GM23338 (cell line): ENCODE data around the gene HNF1B. TPM values are rescaled to one million over a fixed set of nuclear protein-coding genes. Genes with fewer than 3 reads are reported as not detected.

Experiments used
- ATAC-seq: fragments of 200-7000 bp; cut with Tn5 transposase; 3 replicates; pipeline ENCODE4 v1.9.1; 2020
- DNase-seq: peaks from one replicate; pipeline ENCODE4 v3.0.0-alpha.2; 2015; ENCODE audit warnings: low spot score
- H2AFZ ChIP-seq: fragments of 200-600 bp; sonication (generic); 2 replicates; pipeline ENCODE4 v1.8.0; 2016; ENCODE audit warnings: antibody characterized with exemption, mild to moderate bottlenecking, moderate library complexity
- H3F3A ChIP-seq: fragments of 200-600 bp; sonication (generic); replicated peaks from 2 replicates; pipeline ENCODE4 v1.8.0; 2017; ENCODE audit warnings: antibody characterized with exemption, mixed run types, low read depth
- H3K27ac ChIP-seq: fragments of 200-600 bp; sonication (generic); 2 replicates; pipeline ENCODE4 v1.6.1; 2016; ENCODE audit warnings: low read depth
- H3K27me3 ChIP-seq: fragments of 200-600 bp; sonication (generic); 2 replicates; pipeline ENCODE4 v1.8.0; 2016; ENCODE audit warnings: mild to moderate bottlenecking, mixed run types, moderate library complexity; ENCODE audit not compliant: insufficient read depth
- H3K36me3 ChIP-seq: fragments of 200-600 bp; sonication (generic); 2 replicates; pipeline ENCODE4 v1.8.0; 2016; ENCODE audit warnings: mild to moderate bottlenecking; ENCODE audit not compliant: insufficient read depth
- H3K4me1 ChIP-seq: fragments of 200-600 bp; sonication (generic); 2 replicates; pipeline ENCODE4 v1.8.0; 2016; ENCODE audit warnings: mild to moderate bottlenecking, moderate library complexity; ENCODE audit not compliant: insufficient read depth
- H3K4me2 ChIP-seq: fragments of 200-600 bp; sonication (generic); 2 replicates; pipeline ENCODE4 v1.7.1; 2017; ENCODE audit warnings: mixed run types
- H3K4me3 ChIP-seq: fragments of 200-600 bp; sonication (generic); 2 replicates; pipeline ENCODE4 v1.6.1; 2016; ENCODE audit warnings: mixed run types
- H3K79me2 ChIP-seq: fragments of 200-600 bp; sonication (generic); replicated peaks from 2 replicates; pipeline ENCODE4 v1.8.0; 2017; ENCODE audit warnings: mild to moderate bottlenecking; ENCODE audit not compliant: insufficient read depth
- H3K9me2 ChIP-seq: fragments of 200-600 bp; sonication (generic); 2 replicates; pipeline ENCODE4 v1.8.0; 2017; ENCODE audit not compliant: insufficient read depth
- H4K20me1 ChIP-seq: fragments of 200-600 bp; sonication (generic); replicated peaks from 2 replicates; pipeline ENCODE4 v1.8.0; 2017; ENCODE audit warnings: mild to moderate bottlenecking; ENCODE audit not compliant: insufficient read depth
- H3K27ac Mint-ChIP-seq: 2 replicates; pipeline ENCODE4 v1.8.0; 2020; ENCODE audit warnings: inconsistent platforms, mild to moderate bottlenecking, moderate library complexity, mixed read lengths
- H3K27me3 Mint-ChIP-seq: 3 replicates; pipeline ENCODE4 v1.8.0; 2022; ENCODE audit warnings: low read depth, mild to moderate bottlenecking, moderate library complexity, mixed read lengths, inconsistent platforms; ENCODE audit not compliant: insufficient read depth, poor library complexity
- H3K36me3 Mint-ChIP-seq: 3 replicates; pipeline ENCODE4 v1.8.0; 2021; ENCODE audit warnings: low read depth, mild to moderate bottlenecking, inconsistent platforms, moderate library complexity, mixed read lengths
- H3K4me1 Mint-ChIP-seq: 3 replicates; pipeline ENCODE4 v1.8.0; 2020; ENCODE audit warnings: mild to moderate bottlenecking, inconsistent platforms, mixed read lengths
- H3K4me3 Mint-ChIP-seq: 3 replicates; pipeline ENCODE4 v1.8.0; 2021; ENCODE audit warnings: moderate library complexity, mild to moderate bottlenecking, inconsistent platforms, mixed read lengths
- H3K9me3 Mint-ChIP-seq: 3 replicates; pipeline ENCODE4 v1.8.0; 2020; ENCODE audit warnings: moderate library complexity, mild to moderate bottlenecking, inconsistent platforms, mixed read lengths
- CTCF ChIP-seq, 2 experiments: fragments of 200-600 bp in 1 of 2; sonication (generic) in 1 of 2; conservative IDR thresholded peaks; 2 replicates each; pipeline versions ENCODE4 v1.5.1 to v1.6.1; 2016 to 2017; ENCODE audit warnings: antibody characterized with exemption in 2 of 2, low read depth in 2 of 2, mild to moderate bottlenecking in 2 of 2, moderate library complexity in 1 of 2
- EZH2 ChIP-seq: fragments of 200-600 bp; sonication (generic); IDR thresholded peaks from one replicate; pipeline ENCODE4 v1.8.0; 2017; ENCODE audit warnings: antibody characterized with exemption, mild to moderate bottlenecking, low read depth; ENCODE audit not compliant: unreplicated experiment
- NANOG ChIP-seq: IDR thresholded peaks from 2 replicates; pipeline ENCODE4 v1.6.1; 2016; ENCODE audit warnings: antibody characterized with exemption, borderline replicate concordance
- REST ChIP-seq: IDR thresholded peaks from one replicate; pipeline ENCODE4 v1.6.1; 2018; ENCODE audit warnings: antibody characterized with exemption; ENCODE audit not compliant: unreplicated experiment
- STAT1 ChIP-seq: IDR thresholded peaks from one replicate; pipeline ENCODE4 v1.6.1; 2016; ENCODE audit warnings: antibody characterized with exemption; ENCODE audit not compliant: unreplicated experiment
- ZNF114 ChIP-seq: fragments of 250-450 bp; sonication (Bioruptor Pico); IDR thresholded peaks from 2 replicates; pipeline ENCODE4 v1.5.0; 2020; ENCODE audit warnings: mild to moderate bottlenecking, moderate library complexity
- ZNF331 ChIP-seq: fragments of 250-450 bp; sonication (Bioruptor Pico); IDR thresholded peaks from 2 replicates; pipeline ENCODE4 v1.5.0; 2020; ENCODE audit warnings: low read depth, mild to moderate bottlenecking, moderate library complexity
- ZNF462 ChIP-seq: fragments of 250-450 bp; sonication (Bioruptor Pico); IDR thresholded peaks from 2 replicates; pipeline ENCODE4 v1.5.0; 2020; ENCODE audit warnings: mild to moderate bottlenecking, moderate library complexity
- polyA plus RNA-seq: library from polyadenylated mRNA; unstranded; fragments of >200 nt; fragmentation: Nextera tagmentation; extraction: Ambion mirVana; gene quantifications from 2 replicates; pipeline ENCODE4 v1.2.1, GENCODE V29; 2016
- total RNA-seq: library from RNA; depleted of rRNA; stranded (reverse); fragments of >200 nt; shearing (Covaris generic); gene quantifications from 2 replicates; pipeline ENCODE4 v1.2.3, GENCODE V29; 2014

The HNF1B gene
- total and polyA plus RNA-seq, 2 experiments from 2014 or later: 0.07 to 0.19 TPM

GRCh38 chr17:37744961-37745800, at the start of gene HNF1B (continued):
- no peak for TF ChIP-seq REST

- Histone ChIP-seq H3F3A (no peaks in the 10 kb centered on the region), H3K9me2 (peaks cover 5% of the 10 kb centered on the region), H3K4me2 (no peak overlapping the region), H3K27ac (no peak overlapping the region), H2AFZ (no peak overlapping the region), H3K27me3 (no peaks in the 10 kb centered on the region), H3K4me1 (no peaks in the 10 kb centered on the region), H4K20me1 (no peaks in the 10 kb centered on the region), H3K36me3 (no peaks in the 10 kb centered on the region; the same call in 1 of the 2 replicates), H3K4me3 (no peak overlapping the region), H3K79me2 (no peaks in the 10 kb centered on the region)
- peak; percentile 25 for DNase-seq
- H3K4me3 Mint-ChIP-seq: no peak overlapping the region
- H3K4me1 Mint-ChIP-seq: peaks cover 9% of the 10 kb centered on the region; the same call in 2 of the 3 replicates
- no peak for ATAC-seq
- no peak overlapping the region for H3K27ac Mint-ChIP-seq
- H3K36me3 Mint-ChIP-seq: no peaks in the 10 kb centered on the region; the same call in 2 of the 3 replicates
- peaks cover 4% of the 10 kb centered on the region for H3K9me3 Mint-ChIP-seq
- H3K27me3 Mint-ChIP-seq: peaks cover 3% of the 10 kb centered on the region
- no peak for TF ChIP-seq CTCF (conservative IDR thresholded peaks at IDR 0.05; ENCODE audit: low read depth in 2 of 2)
- TF ChIP-seq NANOG: no peak
- no peak for TF ChIP-seq STAT1
- TF ChIP-seq REST: no peak
- TF ChIP-seq EZH2: no peak
- no peak for TF ChIP-seq ZNF331 (CRISPR knock-in tag)
- TF ChIP-seq ZNF114 (CRISPR knock-in tag): no peak
- TF ChIP-seq ZNF462 (CRISPR knock-in tag): no peak
These were observed 47.9 kb upstream of the HNF1B start for GRCh38 chr17:37792787-37793186.
